H1 (cell line): ENCODE measurements around the gene RRAGB. TPM values are rescaled to one million over a fixed set of nuclear protein-coding genes. Genes with fewer than 3 reads are reported as not detected.

Source experiments
- GTF2F1 ChIP-seq: IDR thresholded peaks from 2 replicates; pipeline ENCODE4 v1.6.1; 2012; ENCODE audit warnings: low read depth, low read length, improper control_type of control experiment, borderline replicate concordance
- KDM1A ChIP-seq: fragments of 200-600, 300-600 bp; sonication (generic); IDR thresholded peaks from 2 replicates; pipeline ENCODE4 v1.7.1; 2016; ENCODE audit warnings: mild to moderate bottlenecking, low read length, borderline replicate concordance
- RAD21 ChIP-seq, 2 experiments: IDR thresholded peaks in 1 of 2; conservative IDR thresholded peaks in 1 of 2; 2 replicates each; pipeline ENCODE4 v1.6.1; 2011; ENCODE audit warnings: low read depth in 2 of 2, low read length in 2 of 2, improper control_type of control experiment in 1 of 2, inconsistent platforms in 1 of 2, mild to moderate bottlenecking in 1 of 2, moderate library complexity in 1 of 2
- SIX5 ChIP-seq: IDR thresholded peaks from 2 replicates; pipeline ENCODE4 v1.6.1; 2011; ENCODE audit warnings: mild to moderate bottlenecking, low read depth, low read length
- polyA plus RNA-seq, 7 experiments: library from polyadenylated mRNA; depleted of rRNA in 3 of 7; stranded (reverse) in 5 of 7; unstranded in 2 of 7; fragments of >200 nt in 5 of 7; fragments of 200-250 nt in 2 of 7; gene quantifications; 1 replicate in 5 of 7; 2 replicates in 1 of 7; 4 replicates in 1 of 7; pipeline versions ENCODE4 v1.2.1 to v1.2.3, GENCODE V29; 2011 to 2013; ENCODE audit warnings: missing spikeins in 2 of 7, mixed read lengths in 2 of 7
- total RNA-seq: library from RNA; stranded (reverse); fragmentation: NEBNext Ultra II Directional; extraction: Animal tissue kit (Norgen Biotek cat#: 25700); gene quantifications from 2 replicates; pipeline ENCODE4 v1.2.1, GENCODE V29; 2021

The RRAGB gene
- total and polyA plus RNA-seq, 2 of the 8 experiments (the other 6 are each of a cell fraction or from before 2014, with no cell fraction given): 5.8 to 6.8 TPM

GRCh38 chrX:55710701-55711100 lies 6.8 kb upstream of the RRAGB start (continued):
- no peak for TF ChIP-seq RAD21 (IDR thresholded peaks at IDR 0.05 in 1 of 2, conservative IDR thresholded peaks at IDR 0.05 in 1 of 2; ENCODE audit: low read depth in 2 of 2, low read length in 2 of 2)
- TF ChIP-seq GTF2F1: no peak
- TF ChIP-seq KDM1A: no peak
- no peak for TF ChIP-seq SIX5
